GM12874 (cell line): ENCODE data around the gene ZNF91.

Experiments
- TF ChIP-seq, protein P1 (sequence below): IDR thresholded peaks from 2 replicates; pipeline ENCODE4 v1.5.1; 2011; ENCODE audit warnings: low read depth, mild to moderate bottlenecking, control low read depth, low read length, moderate library complexity; ENCODE audit not compliant: insufficient read depth

The ZNF91 gene

DNA sequence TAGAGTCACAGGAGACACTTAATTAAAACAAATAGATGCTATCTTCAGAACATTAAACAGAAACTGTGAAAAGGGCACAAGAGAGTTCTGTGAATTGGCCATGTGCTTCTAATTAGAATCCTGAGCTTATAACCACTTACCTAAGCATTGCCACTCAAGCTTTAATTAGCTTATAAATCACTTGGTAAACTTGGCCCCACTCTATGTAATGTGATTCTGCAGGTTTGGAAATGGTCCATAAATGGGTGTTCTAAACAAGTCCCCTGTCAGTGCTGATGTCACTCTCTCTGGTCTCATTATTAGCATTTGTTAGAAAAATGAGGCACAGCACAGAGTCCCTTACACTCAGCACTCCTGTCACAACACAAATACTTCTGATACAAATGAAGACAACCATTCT is 18.0 kb downstream of the ZNF91 start:
- TF ChIP-seq, protein P1, sequence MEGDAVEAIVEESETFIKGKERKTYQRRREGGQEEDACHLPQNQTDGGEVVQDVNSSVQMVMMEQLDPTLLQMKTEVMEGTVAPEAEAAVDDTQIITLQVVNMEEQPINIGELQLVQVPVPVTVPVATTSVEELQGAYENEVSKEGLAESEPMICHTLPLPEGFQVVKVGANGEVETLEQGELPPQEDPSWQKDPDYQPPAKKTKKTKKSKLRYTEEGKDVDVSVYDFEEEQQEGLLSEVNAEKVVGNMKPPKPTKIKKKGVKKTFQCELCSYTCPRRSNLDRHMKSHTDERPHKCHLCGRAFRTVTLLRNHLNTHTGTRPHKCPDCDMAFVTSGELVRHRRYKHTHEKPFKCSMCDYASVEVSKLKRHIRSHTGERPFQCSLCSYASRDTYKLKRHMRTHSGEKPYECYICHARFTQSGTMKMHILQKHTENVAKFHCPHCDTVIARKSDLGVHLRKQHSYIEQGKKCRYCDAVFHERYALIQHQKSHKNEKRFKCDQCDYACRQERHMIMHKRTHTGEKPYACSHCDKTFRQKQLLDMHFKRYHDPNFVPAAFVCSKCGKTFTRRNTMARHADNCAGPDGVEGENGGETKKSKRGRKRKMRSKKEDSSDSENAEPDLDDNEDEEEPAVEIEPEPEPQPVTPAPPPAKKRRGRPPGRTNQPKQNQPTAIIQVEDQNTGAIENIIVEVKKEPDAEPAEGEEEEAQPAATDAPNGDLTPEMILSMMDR = no peak

DNA sequence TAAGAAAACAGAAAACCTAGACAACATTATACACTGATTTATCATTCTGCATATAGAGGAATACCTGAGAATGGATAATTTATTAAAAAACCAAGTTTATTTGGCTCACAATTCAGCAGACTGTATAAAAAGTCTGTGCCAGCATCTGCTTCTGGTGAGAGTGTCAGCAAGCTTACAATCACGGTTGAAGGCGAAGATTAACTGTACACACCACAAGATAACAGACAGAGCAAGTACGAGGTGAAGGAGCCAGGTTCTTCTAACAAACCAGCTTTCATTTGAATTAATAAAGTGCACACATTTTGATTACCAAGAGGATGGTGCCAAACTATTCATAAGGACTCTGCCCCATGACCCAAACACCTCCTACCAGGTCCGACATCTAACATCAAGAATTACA is 28.8 kb downstream of the ZNF91 start:
- TF ChIP-seq, protein P1 = no peak

DNA sequence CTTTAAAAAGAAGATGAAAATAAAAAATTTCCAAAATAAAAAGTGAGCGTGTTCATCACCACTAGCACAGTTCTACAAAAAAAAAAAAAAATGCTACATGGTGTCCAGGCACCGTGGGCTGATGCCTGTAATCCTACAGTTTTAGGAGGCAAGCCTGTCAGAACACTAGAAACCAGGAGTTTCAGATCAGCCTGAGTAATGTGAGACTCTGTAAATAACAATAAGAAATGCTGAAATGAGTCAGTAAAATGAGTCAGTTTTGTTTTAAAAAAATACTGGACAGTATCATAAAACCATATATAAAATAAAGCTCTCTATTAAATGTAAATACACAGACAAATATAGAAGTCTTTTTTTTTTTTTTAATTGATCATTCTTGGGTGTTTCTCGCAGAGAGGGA is 30.0 kb downstream of the ZNF91 start:
- TF ChIP-seq, protein P1 = no peak

DNA sequence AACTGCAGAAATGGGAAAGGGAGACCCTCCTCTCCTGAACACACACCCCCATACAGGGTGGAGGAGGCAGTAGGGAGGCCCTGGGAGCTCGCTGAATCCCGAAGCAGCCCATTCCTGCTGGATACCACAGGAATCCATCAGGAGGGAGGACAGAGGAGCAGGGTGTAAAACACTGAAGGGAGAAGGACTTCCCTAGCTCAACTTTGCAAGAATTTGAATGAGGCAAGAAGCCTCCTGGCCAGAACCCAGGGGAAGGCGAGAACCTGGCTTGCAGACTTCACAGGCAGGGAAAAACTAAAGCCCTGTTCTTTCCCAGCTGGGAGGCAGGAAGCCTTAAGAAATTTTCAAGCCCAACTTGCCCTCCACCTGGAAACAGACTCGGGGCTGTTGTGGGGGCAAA is 43.5 kb downstream of the ZNF91 start:
- TF ChIP-seq, protein P1 = no peak

DNA sequence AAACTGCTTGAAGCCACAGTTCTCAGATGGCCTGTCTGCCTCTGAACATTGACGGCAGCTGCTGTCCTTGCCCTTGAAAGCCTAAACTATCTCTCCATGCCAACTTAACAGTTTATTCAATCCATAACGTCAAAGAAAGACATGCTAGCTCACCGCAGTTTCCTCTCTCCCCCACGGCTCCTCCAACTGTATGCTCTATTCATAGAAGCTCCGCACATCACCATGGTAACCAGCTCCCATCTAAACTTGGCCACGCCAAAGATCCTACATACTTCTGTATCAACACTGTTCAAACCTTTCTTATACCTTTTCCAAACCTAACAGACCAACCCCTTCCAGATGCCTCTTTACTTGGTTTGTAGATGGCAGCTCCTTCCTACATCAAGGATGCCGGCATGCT is 48.6 kb downstream of the ZNF91 start:
- TF ChIP-seq, protein P1 = no peak

DNA sequence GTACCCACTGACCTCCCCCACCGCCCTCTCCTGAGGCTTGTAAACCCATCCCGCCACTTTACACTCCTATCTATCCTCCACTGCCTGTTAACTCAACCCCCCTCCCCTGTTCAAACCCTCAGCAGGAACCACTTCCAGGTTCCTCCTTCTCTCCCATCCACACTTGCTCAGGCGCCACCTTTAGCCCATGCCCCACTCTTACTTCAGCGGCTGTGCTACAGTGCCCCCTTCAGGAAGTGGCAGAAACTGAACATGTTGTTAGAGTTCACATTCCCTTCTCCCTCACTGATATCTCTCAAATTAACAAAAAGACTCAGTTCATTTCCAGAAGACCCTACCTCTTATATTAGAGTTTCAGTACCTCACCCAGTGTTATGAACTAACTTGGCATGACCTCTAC is 49.4 kb downstream of the ZNF91 start:
- TF ChIP-seq, protein P1 = no peak

DNA sequence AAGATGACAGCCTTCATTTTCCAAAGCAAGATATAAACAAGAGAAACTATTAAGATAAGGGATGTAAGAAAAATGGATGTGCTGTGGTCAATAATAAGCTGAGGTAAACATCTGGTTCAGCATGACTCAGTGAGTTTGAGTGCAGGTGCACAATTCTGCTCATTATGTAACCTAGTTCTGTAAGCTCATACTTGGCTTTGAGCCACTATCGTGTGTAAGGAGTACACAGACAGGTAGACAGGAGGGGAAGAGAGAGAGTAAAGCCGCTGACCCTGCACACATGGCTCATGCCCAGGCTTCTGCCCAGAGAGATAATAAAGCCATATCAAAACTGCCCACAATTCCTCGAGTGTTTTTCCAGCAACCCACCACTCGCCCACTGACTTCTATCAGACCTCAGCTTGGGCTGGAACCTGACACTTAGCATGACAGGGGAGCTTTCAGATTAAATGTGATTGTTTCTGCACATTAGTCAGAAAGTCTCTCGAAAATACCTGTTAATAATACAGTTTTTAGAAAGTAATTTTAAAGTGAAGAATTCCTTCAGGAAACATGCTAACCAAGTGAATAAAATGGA is 51.7 kb downstream of the ZNF91 start:
- TF ChIP-seq, protein P1 = no peak
